NCI-H2227 (cell line): ENCODE measurements around the gene HMCN2.
"Not testable (repeated sequence)": the region's sequence is repeated elsewhere in the genome, so short reads cannot be mapped to it uniquely, and the experiment has no call there.

Experiments
- DNase-seq: peaks from one replicate; lab custom pipeline; 2025; ENCODE audit not compliant: unreplicated experiment; lab: John Stamatoyannopoulos, UW

The HMCN2 gene

GRCh38 chr9:130262771-130263170 lies 2.8 kb upstream of the HMCN2 start:
- DNase-seq, result no peak

- no peak for DNase-seq
Measured at GRCh38 chr9:130263601-130264413, 1.8 kb upstream of the HMCN2 start.

DNA sequence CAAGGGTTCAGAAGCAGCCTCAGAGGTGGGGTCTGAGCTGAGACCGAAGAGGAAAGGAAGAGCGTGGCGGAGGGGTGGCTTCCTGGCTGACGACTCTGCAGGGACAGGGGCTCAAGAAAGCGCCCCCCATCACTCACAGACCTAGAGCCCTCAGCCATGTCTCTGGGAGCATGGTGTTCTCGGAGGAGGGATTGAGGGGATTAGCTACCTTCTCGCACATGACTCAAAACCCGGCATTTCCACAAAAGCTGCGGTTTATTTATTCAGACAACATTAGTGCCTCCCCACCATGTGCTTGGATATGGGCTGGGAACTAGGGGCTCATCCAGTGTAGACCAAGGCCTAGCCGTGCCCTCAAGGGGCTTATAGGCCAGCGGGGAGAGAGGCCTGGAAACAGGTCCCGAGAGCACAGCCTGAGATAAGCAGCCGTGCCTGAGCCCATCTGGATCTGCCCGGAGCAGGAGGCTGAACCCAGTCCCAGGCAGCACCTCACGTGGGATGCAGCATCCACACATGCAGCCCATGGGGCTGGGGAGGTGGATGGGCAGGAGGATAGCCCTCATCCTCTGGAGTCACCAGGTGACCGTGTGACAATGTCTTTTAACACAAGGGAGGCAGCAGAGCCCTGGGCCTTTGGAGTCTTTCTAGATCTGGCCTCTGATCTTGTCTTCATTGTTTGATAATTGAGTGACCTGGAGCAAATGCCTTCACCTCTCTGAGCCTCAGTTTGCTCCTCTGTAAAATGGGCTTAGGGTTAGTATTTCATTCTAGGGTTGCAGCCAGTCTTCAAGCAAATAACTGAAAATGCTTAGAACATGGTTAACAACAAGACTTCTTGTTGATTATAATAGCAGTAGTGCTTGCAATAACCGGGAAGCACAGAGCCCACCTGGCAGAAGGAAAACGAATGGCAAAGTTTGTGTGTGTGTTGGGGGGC lies 878 bp upstream of the HMCN2 start:
- DNase-seq, result no peak

- DNase-seq, result no peak
Measured at GRCh38 chr9:130266236-130267098, 907 bp downstream of the HMCN2 start.

DNA sequence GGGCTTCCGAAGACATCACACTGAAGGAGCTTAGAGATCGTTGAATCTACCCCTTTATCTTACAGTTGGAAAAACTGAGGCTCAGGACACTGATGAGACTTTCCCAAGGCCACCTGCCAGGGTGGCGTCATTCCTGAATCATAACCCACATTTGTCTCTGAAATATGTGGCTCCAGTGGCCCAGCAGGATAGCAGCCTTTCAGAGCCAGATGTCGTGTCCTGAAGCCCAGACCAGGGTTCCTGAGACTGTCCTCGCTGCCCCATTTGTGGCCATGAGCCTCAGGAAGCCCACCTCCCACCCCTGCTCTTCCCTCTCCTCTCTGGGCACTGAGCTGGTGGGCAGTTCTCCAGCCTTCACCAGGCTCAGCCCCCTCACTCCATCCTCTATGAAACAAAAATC lies 2.4 kb downstream of the HMCN2 start:
- DNase-seq, result no peak

DNA sequence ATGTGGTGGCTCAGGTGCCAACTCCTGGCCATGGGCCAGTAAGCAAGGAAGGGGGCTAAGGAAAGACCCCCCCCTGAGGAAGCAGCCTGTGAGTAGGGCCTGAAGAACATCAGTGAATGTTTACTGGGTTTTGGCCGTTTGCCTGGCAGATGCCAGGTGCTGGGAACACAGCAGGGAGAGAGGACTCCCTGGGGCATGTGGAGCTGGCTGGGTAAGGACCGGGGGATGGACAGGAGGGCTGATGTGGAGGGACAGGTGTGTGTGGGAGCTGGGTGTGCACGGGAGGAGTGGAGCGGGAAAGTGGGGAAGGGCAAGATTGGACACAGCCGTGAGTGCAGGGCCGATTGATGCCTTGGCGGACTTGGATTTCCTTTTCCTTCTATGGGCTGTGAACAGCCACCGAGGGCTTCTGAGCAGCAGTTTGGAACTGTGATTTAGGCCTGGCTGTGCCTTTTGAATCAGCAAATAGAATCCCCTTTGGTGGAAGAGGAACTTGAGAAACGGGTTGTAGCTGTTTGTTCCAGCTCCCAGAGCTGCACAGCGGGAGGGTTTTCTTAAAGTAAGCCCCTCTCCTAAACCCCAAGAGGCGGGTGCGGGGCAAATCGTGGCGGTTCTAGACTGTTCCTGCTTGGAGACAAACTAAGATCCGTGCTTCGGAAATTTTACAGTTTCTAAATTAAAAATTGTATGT lies 3.1 kb downstream of the HMCN2 start:
- DNase-seq, result no peak

- DNase-seq, result no peak
Measured at GRCh38 chr9:130271473-130271872, 5.9 kb downstream of the HMCN2 start.

DNA sequence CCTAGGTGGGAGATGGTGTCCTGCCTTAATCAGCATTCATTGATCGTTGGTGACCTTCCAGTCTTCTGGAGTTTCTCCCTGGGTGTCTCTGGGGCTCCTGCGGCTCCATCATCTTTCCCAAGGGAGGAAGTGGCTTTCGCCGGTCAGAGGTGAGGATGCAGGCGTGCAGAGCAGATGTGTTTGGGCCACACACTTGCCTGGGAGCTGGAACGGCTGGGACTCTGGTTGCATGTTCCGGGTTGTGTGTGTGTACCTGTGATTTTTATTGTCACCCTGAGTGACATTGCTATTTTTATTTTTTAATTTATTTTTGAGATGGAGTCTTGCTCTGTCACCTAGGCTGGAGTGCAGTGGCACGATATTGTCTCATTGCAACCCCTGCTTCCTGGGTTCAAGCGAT lies 9.6 kb downstream of the HMCN2 start:
- DNase-seq, result no peak

GRCh38 chr9:130276121-130276520 lies 10.6 kb downstream of the HMCN2 start:
- DNase-seq, result no peak

- DNase-seq, result no peak
Measured at GRCh38 chr9:130276955-130277354, 11.4 kb downstream of the HMCN2 start.

- not testable (repeated sequence) for DNase-seq
Measured at GRCh38 chr9:130277525-130277924, 12.0 kb downstream of the HMCN2 start.

GRCh38 chr9:130283539-130284248 lies 18.1 kb downstream of the HMCN2 start:
- no peak for DNase-seq

GRCh38 chr9:130284249-130284625 lies 18.7 kb downstream of the HMCN2 start:
- no peak for DNase-seq

DNA sequence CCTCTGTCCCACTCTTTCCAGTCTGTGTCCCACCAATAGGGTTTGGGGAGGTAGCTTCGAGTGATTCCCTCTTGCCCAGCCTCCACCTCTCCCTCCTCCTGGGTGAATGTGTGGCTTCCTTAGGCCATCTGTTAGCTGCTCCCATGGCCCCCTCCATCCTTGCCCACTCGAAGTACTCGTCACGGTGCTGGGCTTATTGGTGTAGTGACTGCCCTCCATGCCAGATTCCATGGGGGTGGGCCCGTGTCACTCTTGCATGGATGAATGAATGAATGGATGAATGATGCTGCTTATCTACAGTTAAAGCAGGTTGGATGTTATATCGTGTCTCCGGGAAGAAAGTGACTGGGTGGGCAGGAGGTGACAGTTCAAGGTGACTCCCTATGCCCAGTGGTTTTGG lies 19.1 kb downstream of the HMCN2 start:
- no peak for DNase-seq

- DNase-seq, result no peak
Measured at GRCh38 chr9:130285271-130285670, 19.7 kb downstream of the HMCN2 start.

- no peak for DNase-seq
Measured at GRCh38 chr9:130286072-130286770, 20.7 kb downstream of the HMCN2 start.

DNA sequence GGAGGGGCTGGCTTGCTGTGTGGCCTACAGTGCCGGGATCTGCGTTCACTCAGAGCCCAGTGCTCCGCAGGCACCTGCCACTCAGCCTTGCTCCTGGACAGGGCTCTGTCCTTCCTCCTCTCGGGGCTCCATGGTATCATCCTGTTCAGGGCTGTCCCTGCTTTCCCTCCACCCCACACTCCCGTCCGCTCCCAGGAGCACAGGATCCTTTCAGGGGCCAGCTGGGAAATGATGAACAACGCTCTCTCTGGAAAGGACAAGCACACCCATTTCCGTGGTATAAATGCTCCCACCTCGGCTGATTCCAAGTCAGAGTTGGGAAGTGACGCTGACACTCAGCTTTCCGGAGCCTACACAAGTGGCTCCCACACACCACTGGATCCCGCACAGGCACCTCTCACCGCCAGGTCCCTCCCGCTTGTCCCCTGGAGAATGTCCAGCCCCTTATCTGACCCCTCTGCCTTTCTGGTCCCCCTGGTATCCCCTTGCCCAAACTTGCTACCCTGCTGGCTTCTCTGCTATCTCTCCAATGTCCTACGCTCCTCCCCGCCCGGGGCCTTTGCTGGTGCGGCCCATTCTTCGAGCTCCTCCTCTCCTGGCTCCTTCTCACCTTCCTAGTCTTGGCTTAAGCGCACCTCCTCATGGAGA lies 21.3 kb downstream of the HMCN2 start:
- DNase-seq, result no peak

GRCh38 chr9:130287736-130288135 lies 22.2 kb downstream of the HMCN2 start:
- DNase-seq, result no peak

- no peak for DNase-seq
Measured at GRCh38 chr9:130288393-130288792, 22.8 kb downstream of the HMCN2 start.
